IMR-90 (cell line): Measurements from ENCODE around the gene TMEM63C. TPM values are rescaled to one million over a fixed set of nuclear protein-coding genes. Genes with fewer than 3 reads are reported as not detected.

Experiments
- ATAC-seq: fragments of 200-7000 bp; cut with Tn5 transposase; 2 replicates; pipeline ENCODE4 v1.9.1; 2020; ENCODE audit warnings: low read depth, mild to moderate bottlenecking, moderate library complexity
- BruUV-seq: library from RNA; stranded (reverse); fragments of 400-500 nt; replicated peaks from 2 replicates; lab custom pipeline; 2021; lab: Mats Ljungman, UMichigan
- CTCF ChIA-PET: fragments of 300-600 bp; formaldehyde crosslinking; extraction: SDS; loops from one replicate; lab custom pipeline; 2021; ENCODE audit warnings: antibody characterized with exemption; lab: Yijun Ruan, JAX
- POLR2A ChIA-PET: fragments of 300-600 bp; sonication (Branson Sonifier 250); formaldehyde crosslinking; loops from one replicate; lab custom pipeline; 2022; ENCODE audit warnings: antibody characterized with exemption; ENCODE audit not compliant: unreplicated experiment; lab: Charles Lee
- DNase-seq: peaks from one replicate; pipeline ENCODE4 v3.0.0; 2013
- H2AFZ ChIP-seq: replicated peaks from 2 replicates; pipeline ENCODE3; 2013; ENCODE audit warnings: low read length, mild to moderate bottlenecking; ENCODE audit not compliant: poor library complexity
- H2AK5ac ChIP-seq: 2 replicates; pipeline ENCODE4 v1.6.1; 2013; ENCODE audit warnings: low read depth, low read length, inconsistent platforms
- H2AK9ac ChIP-seq: replicated peaks from 2 replicates; pipeline ENCODE3; 2013; ENCODE audit warnings: mild to moderate bottlenecking, low read depth, low read length, moderate library complexity; ENCODE audit not compliant: poor library complexity
- H2BK120ac ChIP-seq: 2 replicates; pipeline ENCODE4 v1.6.1; 2013; ENCODE audit warnings: low read depth, low read length, inconsistent platforms
- H2BK15ac ChIP-seq: 3 replicates; pipeline ENCODE4 v1.6.1; 2013; ENCODE audit warnings: low read depth, low read length, inconsistent platforms
- H2BK20ac ChIP-seq: 2 replicates; pipeline ENCODE4 v1.6.1; 2013; ENCODE audit warnings: low read depth, mild to moderate bottlenecking, inconsistent platforms, low read length, moderate library complexity
- H2BK5ac ChIP-seq: 2 replicates; pipeline ENCODE4 v1.6.1; 2013; ENCODE audit warnings: mild to moderate bottlenecking, low read depth, low read length, inconsistent platforms; ENCODE audit not compliant: poor library complexity, severe bottlenecking
- H3K14ac ChIP-seq: replicated peaks from 2 replicates; pipeline ENCODE4 v1.6.1; 2013; ENCODE audit warnings: low read depth, low read length, inconsistent platforms
- H3K18ac ChIP-seq: 2 replicates; pipeline ENCODE4 v1.6.1; 2013; ENCODE audit warnings: low read depth, low read length, control low read depth
- H3K23ac ChIP-seq: 2 replicates; pipeline ENCODE4 v1.6.1; 2013; ENCODE audit warnings: low read depth, low read length, inconsistent platforms
- H3K27ac ChIP-seq: 2 replicates; pipeline ENCODE4 v1.5.1; 2013; ENCODE audit warnings: mild to moderate bottlenecking, control low read depth, low read length; ENCODE audit not compliant: insufficient read depth
- H3K27me3 ChIP-seq: 2 replicates; pipeline ENCODE4 v1.6.1; 2013; ENCODE audit warnings: low read length; ENCODE audit not compliant: control insufficient read depth, insufficient read depth
- H3K36me3 ChIP-seq: 2 replicates; pipeline ENCODE4 v1.6.1; 2013; ENCODE audit warnings: low read length, mixed read lengths; ENCODE audit not compliant: control insufficient read depth, insufficient read depth
- H3K4ac ChIP-seq: 2 replicates; pipeline ENCODE4 v1.6.1; 2013; ENCODE audit warnings: low read depth, low read length, inconsistent platforms
- H3K4me1 ChIP-seq: 2 replicates; pipeline ENCODE4 v1.6.1; 2013; ENCODE audit warnings: low read length, mixed read lengths; ENCODE audit not compliant: control insufficient read depth, insufficient read depth
- H3K4me2 ChIP-seq: 2 replicates; pipeline ENCODE4 v1.6.1; 2013; ENCODE audit warnings: low read depth, mild to moderate bottlenecking, control low read depth, low read length, moderate library complexity
- H3K4me3 ChIP-seq: 2 replicates; pipeline ENCODE4 v1.5.1; 2013; ENCODE audit warnings: low read depth, mild to moderate bottlenecking, control low read depth, low read length, moderate library complexity; ENCODE audit not compliant: insufficient read depth
- H3K56ac ChIP-seq: 2 replicates; pipeline ENCODE4 v1.6.1; 2013; ENCODE audit warnings: low read length, inconsistent platforms; ENCODE audit not compliant: insufficient read depth; ENCODE audit errors: extremely low read depth
- H3K79me1 ChIP-seq, 2 experiments: 2 replicates each; pipeline ENCODE4 v1.6.1; 2013; ENCODE audit warnings: low read length in 2 of 2, inconsistent platforms in 1 of 2, low read depth in 1 of 2
- H3K9ac ChIP-seq: 2 replicates; pipeline ENCODE4 v1.6.1; 2013; ENCODE audit warnings: low read depth, low read length, control low read depth
- H3K9me1 ChIP-seq: 2 replicates; pipeline ENCODE4 v1.6.1; 2013; ENCODE audit warnings: low read length, inconsistent platforms; ENCODE audit not compliant: insufficient read depth
- H3K9me3 ChIP-seq: 2 replicates; pipeline ENCODE4 v1.6.1; 2013; ENCODE audit warnings: low read length; ENCODE audit not compliant: control insufficient read depth, insufficient read depth
- H4K20me1 ChIP-seq: 2 replicates; pipeline ENCODE4 v1.6.1; 2013; ENCODE audit warnings: low read length, inconsistent platforms; ENCODE audit not compliant: insufficient read depth
- H4K5ac ChIP-seq: 2 replicates; pipeline ENCODE4 v1.6.1; 2013; ENCODE audit warnings: mild to moderate bottlenecking, low read depth, low read length, control low read depth
- H4K8ac ChIP-seq, 2 experiments: 2 replicates each; pipeline ENCODE4 v1.6.1; 2013; ENCODE audit warnings: low read depth in 2 of 2, low read length in 2 of 2, control low read depth in 1 of 2, inconsistent platforms in 1 of 2
- H4K91ac ChIP-seq: 2 replicates; pipeline ENCODE4 v1.6.1; 2013; ENCODE audit warnings: low read depth, low read length, inconsistent platforms; ENCODE audit not compliant: insufficient read depth
- BHLHE40 ChIP-seq: fragments of 150-350 bp; IDR thresholded peaks from 2 replicates; pipeline ENCODE4 v1.6.1; 2016; ENCODE audit warnings: mild to moderate bottlenecking, low read depth, low read length
- CHD1 ChIP-seq: IDR thresholded peaks from 2 replicates; pipeline ENCODE4 v1.6.1; 2012; ENCODE audit warnings: low read depth, low read length, improper control_type of control experiment
- FOS ChIP-seq: fragments of 150-350 bp; IDR thresholded peaks from 2 replicates; pipeline ENCODE4 v1.6.1; 2016; ENCODE audit warnings: low read depth, low read length
- MAZ ChIP-seq: IDR thresholded peaks from 2 replicates; pipeline ENCODE4 v1.6.1; 2012; ENCODE audit warnings: low read depth, mild to moderate bottlenecking, low read length, improper control_type of control experiment, moderate library complexity, borderline replicate concordance
- MXI1 ChIP-seq: IDR thresholded peaks from 2 replicates; pipeline ENCODE4 v1.6.1; 2012; ENCODE audit warnings: low read depth, mild to moderate bottlenecking, low read length, moderate library complexity, borderline replicate concordance
- NFE2L2 ChIP-seq: fragments of 150-350 bp; IDR thresholded peaks from 2 replicates; pipeline ENCODE4 v1.6.1; 2016; ENCODE audit warnings: low read depth, mild to moderate bottlenecking, low read length
- RAD21 ChIP-seq: IDR thresholded peaks from 2 replicates; pipeline ENCODE4 v1.6.1; 2012; ENCODE audit warnings: low read length, improper control_type of control experiment
- SMC3 ChIP-seq: fragments of 150-350 bp; IDR thresholded peaks from 2 replicates; pipeline ENCODE4 v1.6.1; 2016; ENCODE audit warnings: low read depth, mild to moderate bottlenecking, antibody characterized with exemption, low read length, moderate library complexity
- WGBS, 2 experiments: methylation state at CpG; one replicate each; pipeline versions ENCODE4 v1.1.5 to v1.1.7; 2013; ENCODE audit warnings: missing lambda C conversion rate in 2 of 2; ENCODE audit not compliant: insufficient read length in 1 of 2; ENCODE audit errors: extremely low coverage in 2 of 2; 5-methylcytosine and 5-hydroxymethylcytosine counted together
- dilution Hi-C: fragments of 300-500 bp; cut with HindIII; formaldehyde crosslinking; loops from one replicate; pipeline ENCODE4 v1.14.3; 2018; ENCODE audit warnings: low sequenced_read_pairs; ENCODE audit not compliant: unreplicated experiment
- in situ Hi-C: fragments of 300-500 bp; cut with MboI; formaldehyde crosslinking; loops from 3 replicates; pipeline ENCODE4 v1.14.3; 2019; ENCODE audit warnings: low sequenced_read_pairs, inconsistent platforms, mixed read lengths
- intact Hi-C: fragments of 100-400 bp; cut with micrococcal nuclease; formaldehyde crosslinking; loops from 2 replicates; pipeline ENCODE4 v1.10.0; 2022
- polyA plus RNA-seq, 3 experiments: library from polyadenylated mRNA; depleted of rRNA; stranded (reverse); fragments of >200 nt; gene quantifications; 2 replicates each; pipeline ENCODE4 v1.2.3, GENCODE V29; 2012; ENCODE audit warnings: low replicate concordance in 1 of 3
- total RNA-seq: library from RNA; depleted of rRNA; stranded (reverse); fragments of >200 nt; gene quantifications from 2 replicates; pipeline ENCODE4 v1.2.3, GENCODE V29; 2012
- TF ChIP-seq, protein P1 (sequence below): conservative IDR thresholded peaks from 2 replicates; pipeline ENCODE4 v1.5.1; 2012; ENCODE audit warnings: mild to moderate bottlenecking, low read depth, low read length, improper control_type of control experiment
- TF ChIP-seq, protein P2 (sequence below): fragments of 150-350 bp; IDR thresholded peaks from 2 replicates; pipeline ENCODE4 v1.6.1; 2017; ENCODE audit warnings: mild to moderate bottlenecking, antibody characterized with exemption, low read length, low read depth

The TMEM63C gene
- total and polyA plus RNA-seq, 2 of the 4 experiments (the other 2 are of a cell fraction), result under 0.01 TPM; not detected in 1

DNA sequence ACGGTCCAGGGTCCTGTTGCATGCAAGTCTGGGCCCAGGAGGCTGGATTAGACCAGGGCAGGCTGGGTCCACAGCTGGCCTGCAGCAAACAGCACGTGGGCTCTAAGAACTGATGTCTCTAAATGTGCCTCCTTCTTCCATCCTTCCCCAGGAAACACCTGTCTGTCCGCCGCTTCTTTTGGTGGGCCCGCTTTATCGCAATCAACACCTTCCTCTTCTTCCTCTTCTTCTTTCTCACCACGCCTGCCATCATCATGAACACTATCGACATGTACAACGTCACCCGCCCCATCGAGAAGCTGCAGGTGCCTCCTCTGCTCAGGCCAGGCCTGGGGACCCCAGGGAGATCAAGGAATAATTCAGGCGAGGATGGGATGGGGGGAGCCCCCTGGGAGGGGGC lies 61.2 kb downstream of the TMEM63C start:
- dilution Hi-C loops, result no loop called here
- CTCF ChIA-PET, result no interaction called here
- no peak overlapping the region for H3K4me3 ChIP-seq
- H4K5ac ChIP-seq, result no peak overlapping the region
- H2AK9ac ChIP-seq, result no peak overlapping the region
- no peaks in the 10 kb centered on the region for H3K9me3 ChIP-seq
- no peaks in the 10 kb centered on the region for H3K79me1 ChIP-seq
- no peaks in the 10 kb centered on the region; the same call in 1 of the 2 replicates for H3K27me3 ChIP-seq
- no peak overlapping the region for H2BK20ac ChIP-seq
- H3K56ac ChIP-seq, result no peak overlapping the region
- H4K8ac ChIP-seq, result no peak overlapping the region
- H3K14ac ChIP-seq, result no peak overlapping the region
- 67% methylated on average over 3 of the region's 12 CpGs; no CpG with 5 or more reads in 1 of the 2 experiments for WGBS, 2 experiments
- peaks cover 3% of the 10 kb centered on the region; the same call in 1 of the 2 replicates for H3K9me1 ChIP-seq
- H2AK5ac ChIP-seq, result no peak overlapping the region
- POLR2A ChIA-PET, result no interaction called here
- intact Hi-C loops, result no loop called here
- H2AFZ ChIP-seq, result no peak overlapping the region
- no peak overlapping the region for H2BK15ac ChIP-seq
- H3K9ac ChIP-seq, result no peak overlapping the region
- H2BK5ac ChIP-seq, result no peak overlapping the region
- no peaks in the 10 kb centered on the region for H4K20me1 ChIP-seq
- ATAC-seq (no peak), DNase-seq (no peak)
- H3K18ac ChIP-seq, result no peak overlapping the region
- no peak overlapping the region for H3K4ac ChIP-seq
- no peaks in the 10 kb centered on the region for H3K36me3 ChIP-seq
- BruUV-seq, result no TSS peak
- no peak overlapping the region for H3K23ac ChIP-seq
- no peaks in the 10 kb centered on the region for H3K4me1 ChIP-seq
- H4K91ac ChIP-seq, result no peak overlapping the region
- H3K4me2 ChIP-seq, result no peak overlapping the region
- TF ChIP-seq FOS (no peak), NFE2L2 (no peak), BHLHE40 (no peak), RAD21 (no peak), MAZ (no peak), SMC3 (no peak), MXI1 (no peak), CHD1 (no peak)
- TF ChIP-seq, protein P1, sequence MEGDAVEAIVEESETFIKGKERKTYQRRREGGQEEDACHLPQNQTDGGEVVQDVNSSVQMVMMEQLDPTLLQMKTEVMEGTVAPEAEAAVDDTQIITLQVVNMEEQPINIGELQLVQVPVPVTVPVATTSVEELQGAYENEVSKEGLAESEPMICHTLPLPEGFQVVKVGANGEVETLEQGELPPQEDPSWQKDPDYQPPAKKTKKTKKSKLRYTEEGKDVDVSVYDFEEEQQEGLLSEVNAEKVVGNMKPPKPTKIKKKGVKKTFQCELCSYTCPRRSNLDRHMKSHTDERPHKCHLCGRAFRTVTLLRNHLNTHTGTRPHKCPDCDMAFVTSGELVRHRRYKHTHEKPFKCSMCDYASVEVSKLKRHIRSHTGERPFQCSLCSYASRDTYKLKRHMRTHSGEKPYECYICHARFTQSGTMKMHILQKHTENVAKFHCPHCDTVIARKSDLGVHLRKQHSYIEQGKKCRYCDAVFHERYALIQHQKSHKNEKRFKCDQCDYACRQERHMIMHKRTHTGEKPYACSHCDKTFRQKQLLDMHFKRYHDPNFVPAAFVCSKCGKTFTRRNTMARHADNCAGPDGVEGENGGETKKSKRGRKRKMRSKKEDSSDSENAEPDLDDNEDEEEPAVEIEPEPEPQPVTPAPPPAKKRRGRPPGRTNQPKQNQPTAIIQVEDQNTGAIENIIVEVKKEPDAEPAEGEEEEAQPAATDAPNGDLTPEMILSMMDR, result no peak
- TF ChIP-seq, protein P2, sequence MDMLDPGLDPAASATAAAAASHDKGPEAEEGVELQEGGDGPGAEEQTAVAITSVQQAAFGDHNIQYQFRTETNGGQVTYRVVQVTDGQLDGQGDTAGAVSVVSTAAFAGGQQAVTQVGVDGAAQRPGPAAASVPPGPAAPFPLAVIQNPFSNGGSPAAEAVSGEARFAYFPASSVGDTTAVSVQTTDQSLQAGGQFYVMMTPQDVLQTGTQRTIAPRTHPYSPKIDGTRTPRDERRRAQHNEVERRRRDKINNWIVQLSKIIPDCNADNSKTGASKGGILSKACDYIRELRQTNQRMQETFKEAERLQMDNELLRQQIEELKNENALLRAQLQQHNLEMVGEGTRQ, result no peak
- H3K27ac ChIP-seq, result no peak overlapping the region
- in situ Hi-C loops, result no loop called here
- no peak overlapping the region for H2BK120ac ChIP-seq
